Naive thymus-derived CD4-positive, alpha-beta T cell (primary cell): Measurements from ENCODE around the gene SOX6. TPM values are rescaled to one million over a fixed set of nuclear protein-coding genes. Genes with fewer than 3 reads are reported as not detected.

Experiments used
- ATAC-seq: fragments of 150-1000 bp; cut with Tn5 transposase; 2 replicates; pipeline ENCODE4 v1.10.0; 2021; ENCODE audit warnings: mild to moderate bottlenecking, moderate library complexity
- CTCF ChIA-PET: fragments of 350-600 bp; sonication (Branson Sonifier 250); formaldehyde crosslinking; loops from one replicate; lab custom pipeline; 2021; ENCODE audit warnings: antibody characterized with exemption; lab: Charles Lee
- POLR2A ChIA-PET: fragments of 350-600 bp; sonication (Branson Sonifier 250); formaldehyde crosslinking; loops from one replicate; lab custom pipeline; 2021; ENCODE audit warnings: antibody characterized with exemption, inconsistent platforms; lab: Charles Lee
- DNase-seq, 9 donors: peaks; one replicate each; pipeline versions ENCODE4 v3.0.0 to v3.0.0-alpha.2; 2020 to 2022; ENCODE audit warnings: mixed read lengths in 1 of 9
- H3K27ac ChIP-seq: one replicate; pipeline ENCODE4 v1.7.0; 2013; ENCODE audit warnings: mild to moderate bottlenecking, low read depth, low read length, moderate library complexity
- H3K27me3 ChIP-seq, 2 donors: one replicate each; pipeline ENCODE4 v1.7.0; 2013; ENCODE audit warnings: low read length in 2 of 2, mild to moderate bottlenecking in 2 of 2, moderate library complexity in 2 of 2; ENCODE audit not compliant: control insufficient read depth in 2 of 2, insufficient read depth in 2 of 2
- H3K36me3 ChIP-seq, 3 experiments: 1 replicate in 2 of 3; 2 replicates in 1 of 3; pipeline ENCODE4 v1.7.0; 2013; ENCODE audit warnings: low read length in 3 of 3, mild to moderate bottlenecking in 3 of 3, moderate library complexity in 1 of 3; ENCODE audit not compliant: insufficient read depth in 3 of 3, control insufficient read depth in 2 of 3
- H3K4me1 ChIP-seq, 2 donors: one replicate each; pipeline ENCODE4 v1.7.0; 2013; ENCODE audit warnings: low read length in 2 of 2, mild to moderate bottlenecking in 2 of 2, moderate library complexity in 1 of 2; ENCODE audit not compliant: control insufficient read depth in 2 of 2, insufficient read depth in 2 of 2
- H3K4me3 ChIP-seq: 2 replicates; pipeline ENCODE4 v1.7.0; 2013; ENCODE audit warnings: mild to moderate bottlenecking, low read length
- H3K9me3 ChIP-seq, 3 experiments: 1 replicate in 2 of 3; 2 replicates in 1 of 3; pipeline ENCODE4 v1.7.0; 2013; ENCODE audit warnings: low read length in 3 of 3; ENCODE audit not compliant: control insufficient read depth in 2 of 3
- H3K27ac Mint-ChIP-seq, 9 donors: one replicate each; pipeline ENCODE4 v1.8.0; 2020 to 2022; ENCODE audit warnings: mixed read lengths in 9 of 9, mild to moderate bottlenecking in 8 of 9, moderate library complexity in 5 of 9, inconsistent platforms in 2 of 9
- H3K27me3 Mint-ChIP-seq, 5 donors: one replicate each; pipeline ENCODE4 v1.8.0; 2021 to 2022; ENCODE audit warnings: mixed read lengths in 5 of 5, mild to moderate bottlenecking in 1 of 5
- H3K36me3 Mint-ChIP-seq, 5 donors: one replicate each; pipeline ENCODE4 v1.8.0; 2020 to 2022; ENCODE audit warnings: mixed read lengths in 5 of 5, mild to moderate bottlenecking in 3 of 5, inconsistent platforms in 1 of 5
- H3K4me1 Mint-ChIP-seq, 7 donors: one replicate each; pipeline ENCODE4 v1.8.0; 2020 to 2022; ENCODE audit warnings: mixed read lengths in 7 of 7, mild to moderate bottlenecking in 3 of 7, inconsistent platforms in 1 of 7
- H3K4me3 Mint-ChIP-seq, 10 donors: one replicate each; pipeline ENCODE4 v1.8.0; 2020 to 2022; ENCODE audit warnings: mild to moderate bottlenecking in 10 of 10, mixed read lengths in 10 of 10, moderate library complexity in 6 of 10, inconsistent platforms in 2 of 10
- H3K9me3 Mint-ChIP-seq, 11 donors: one replicate each; pipeline ENCODE4 v1.8.0; 2020 to 2022; ENCODE audit warnings: mixed read lengths in 11 of 11, mild to moderate bottlenecking in 4 of 11, inconsistent platforms in 1 of 11, moderate library complexity in 1 of 11
- intact Hi-C, 2 donors: fragments of 100-400 bp; cut with micrococcal nuclease; formaldehyde crosslinking; loops; one replicate each; pipeline ENCODE4 v1.15.1; 2023
- polyA plus RNA-seq, 2 donors: library from polyadenylated mRNA; unstranded; fragments of 300-500 nt; fragmentation: Illumina TruSeq; gene quantifications; one replicate each; pipeline ENCODE4 v1.2.3, GENCODE V29; 2021
- total RNA-seq, 6 experiments: library from RNA in 5 of 6; stranded (reverse) in 5 of 6; gene quantifications; 1 replicate in 5 of 6; 2 replicates in 1 of 6; pipeline ENCODE4 v1.2.3 and lab custom pipeline; 2021 to 2026

The SOX6 gene
- total and polyA plus RNA-seq, 7 experiments from 2014 or later: 0.51 TPM; not detected in 6

DNA sequence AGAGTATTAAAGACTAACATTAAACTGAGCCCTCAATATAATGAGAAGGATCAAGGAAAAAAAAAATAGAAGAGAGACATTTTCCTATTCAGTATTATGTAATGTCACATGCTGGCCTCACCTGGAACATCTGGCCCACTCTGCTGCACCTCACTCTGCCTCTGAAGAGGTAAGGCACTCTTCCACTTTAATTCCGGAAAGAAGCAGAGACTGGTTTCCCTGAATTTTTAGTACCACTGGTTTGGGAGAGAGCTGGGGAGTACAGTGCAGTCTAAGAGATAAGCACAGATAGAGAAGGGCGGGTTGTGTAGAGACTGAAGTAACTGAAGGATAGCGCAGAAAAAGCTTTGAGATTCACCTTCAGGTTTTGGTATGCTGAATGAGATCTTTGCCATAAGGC lies 178.7 kb downstream of the SOX6 start:
- intact Hi-C loops: no loop called here
- H3K9me3 ChIP-seq: no peaks in the 10 kb centered on the region
- Mint-ChIP-seq H3K4me1 (no peaks in the 10 kb centered on the region), H3K36me3 (no peaks in the 10 kb centered on the region), H3K27me3 (no peaks in the 10 kb centered on the region), H3K4me3 (no peak overlapping the region), H3K9me3 (peaks cover 0 to 3% (median 0%) of the 10 kb centered on the region in 11 donors), H3K27ac (no peak overlapping the region)
- H3K4me3 ChIP-seq: no peak overlapping the region
- ChIA-PET CTCF (no interaction called here), POLR2A (no interaction called here)
- H3K27ac ChIP-seq: no peak overlapping the region
- H3K36me3 ChIP-seq: no peaks in the 10 kb centered on the region
- H3K27me3 ChIP-seq: no peaks in the 10 kb centered on the region
- no peaks in the 10 kb centered on the region for H3K4me1 ChIP-seq
- ATAC-seq: no peak
- no peak for DNase-seq

DNA sequence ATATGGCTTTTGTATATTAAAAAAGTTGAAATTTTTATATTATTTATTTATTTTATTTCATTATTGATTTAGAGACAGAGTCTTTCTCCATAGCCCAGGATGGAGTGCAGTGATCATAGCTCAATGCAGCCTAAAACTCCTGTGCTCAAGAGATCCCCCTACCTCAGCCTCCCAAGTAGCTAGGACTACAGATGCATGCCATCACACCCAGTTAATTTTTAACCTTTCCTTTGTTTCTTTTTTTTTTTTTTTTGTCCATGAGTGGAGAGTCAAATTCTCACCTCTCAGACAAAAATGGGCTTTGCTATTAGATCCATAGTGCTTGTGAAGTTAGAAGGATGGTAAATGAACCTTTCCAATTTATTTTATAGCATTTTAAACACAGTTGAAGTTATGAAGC lies 182.5 kb downstream of the SOX6 start:
- intact Hi-C loops: no loop called here
- Mint-ChIP-seq H3K27me3 (no peaks in the 10 kb centered on the region), H3K4me1 (no peaks in the 10 kb centered on the region), H3K36me3 (no peaks in the 10 kb centered on the region), H3K9me3 (peaks cover 0 to 3% (median 0%) of the 10 kb centered on the region in 11 donors), H3K4me3 (no peak overlapping the region), H3K27ac (no peak overlapping the region)
- POLR2A ChIA-PET: no interaction called here
- H3K4me3 ChIP-seq: no peak overlapping the region
- no peak overlapping the region for H3K27ac ChIP-seq
- H3K4me1 ChIP-seq: no peaks in the 10 kb centered on the region
- DNase-seq: no peak
- H3K27me3 ChIP-seq: no peaks in the 10 kb centered on the region
- no peak for ATAC-seq
- no peaks in the 10 kb centered on the region for H3K9me3 ChIP-seq
- CTCF ChIA-PET: no interaction called here
- H3K36me3 ChIP-seq: no peaks in the 10 kb centered on the region

DNA sequence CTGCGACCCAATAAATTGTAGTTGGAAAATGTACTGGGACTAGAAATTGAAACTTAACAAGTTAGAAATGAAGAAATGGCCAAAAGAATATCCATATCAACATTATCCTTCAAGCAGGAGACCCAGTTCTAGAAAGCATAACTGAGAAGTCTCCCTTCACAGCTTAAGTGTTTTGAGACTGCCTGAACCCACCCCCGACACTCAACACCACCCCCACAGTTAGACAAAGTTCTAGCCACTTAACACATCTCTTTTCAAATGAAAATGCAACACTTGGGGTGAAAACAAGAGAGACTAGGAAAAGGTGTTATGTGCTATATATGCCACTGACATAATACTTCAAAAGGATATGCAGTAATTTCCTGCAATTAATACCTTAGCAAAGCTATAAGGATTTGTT lies 184.5 kb downstream of the SOX6 start:
- Mint-ChIP-seq H3K4me3 (no peak overlapping the region), H3K4me1 (no peaks in the 10 kb centered on the region)
- POLR2A ChIA-PET: no interaction called here

DNA sequence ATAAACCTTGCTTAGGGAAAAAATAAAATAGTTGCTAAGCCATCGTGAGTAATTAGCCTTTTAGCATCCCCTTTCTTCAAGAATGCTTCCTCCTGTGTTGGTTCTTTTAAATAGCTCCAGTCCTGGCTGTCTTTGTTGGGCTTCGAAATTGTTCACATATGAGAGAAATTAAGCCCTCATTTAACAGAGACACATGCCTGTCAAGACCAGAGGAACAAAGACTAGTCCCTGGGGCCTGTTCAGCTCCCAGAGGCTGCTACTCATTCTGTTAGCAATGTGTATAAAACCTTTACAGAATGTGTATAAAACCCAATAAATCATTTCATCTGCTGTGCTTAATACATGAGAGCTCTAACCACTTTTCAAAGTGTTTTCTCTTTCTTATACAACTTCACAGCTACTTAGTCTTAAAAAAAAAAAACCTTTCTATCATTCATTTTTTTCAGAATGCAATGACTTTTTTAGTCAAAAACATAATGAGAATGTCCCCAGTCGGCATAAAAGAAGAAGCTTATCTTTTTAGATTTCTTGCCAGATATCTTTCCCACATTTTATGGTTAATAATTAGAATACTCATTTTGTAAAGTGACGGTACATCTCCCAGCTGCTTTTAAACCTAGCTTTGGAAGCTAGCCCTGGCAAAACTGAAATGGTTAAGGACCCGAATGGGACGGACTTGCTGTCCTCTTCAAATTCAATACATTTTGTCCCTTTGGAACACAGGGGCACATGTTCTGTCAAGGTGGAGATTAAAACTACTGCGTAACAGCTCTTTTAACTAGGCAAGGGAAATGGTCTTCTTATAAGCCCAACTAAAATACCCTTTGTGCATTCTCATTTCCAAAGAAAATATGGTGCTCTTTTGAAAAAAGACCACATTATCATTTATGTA lies 186.1 kb downstream of the SOX6 start:
- peaks cover 0 to 3% (median 0%) of the 10 kb centered on the region in 11 donors for H3K9me3 Mint-ChIP-seq
- DNase-seq (no peak), ATAC-seq (no peak)
- no peaks in the 10 kb centered on the region for H3K4me1 Mint-ChIP-seq
- intact Hi-C loops: no loop called here
- CTCF ChIA-PET: no interaction called here
- no peak overlapping the region for H3K4me3 Mint-ChIP-seq
- Histone ChIP-seq H3K36me3 (no peaks in the 10 kb centered on the region), H3K9me3 (no peaks in the 10 kb centered on the region), H3K4me3 (no peak overlapping the region), H3K27ac (no peak overlapping the region), H3K27me3 (no peaks in the 10 kb centered on the region), H3K4me1 (no peaks in the 10 kb centered on the region)
- POLR2A ChIA-PET: no interaction called here
- no peaks in the 10 kb centered on the region for H3K27me3 Mint-ChIP-seq
- H3K36me3 Mint-ChIP-seq: no peaks in the 10 kb centered on the region
- H3K27ac Mint-ChIP-seq: no peak overlapping the region

More for the DNA sequence above, 184.5 kb downstream of the SOX6 start:
- ATAC-seq: no peak
- Histone ChIP-seq H3K4me3 (no peak overlapping the region), H3K4me1 (no peaks in the 10 kb centered on the region), H3K36me3 (no peaks in the 10 kb centered on the region), H3K27ac (no peak overlapping the region), H3K9me3 (no peaks in the 10 kb centered on the region), H3K27me3 (no peaks in the 10 kb centered on the region)
- no peak for DNase-seq
- intact Hi-C loops: no loop called here
- Mint-ChIP-seq H3K27me3 (no peaks in the 10 kb centered on the region), H3K36me3 (no peaks in the 10 kb centered on the region), H3K9me3 (peaks cover 0 to 3% (median 0%) of the 10 kb centered on the region in 11 donors), H3K27ac (no peak overlapping the region)
- CTCF ChIA-PET: no interaction called here

DNA sequence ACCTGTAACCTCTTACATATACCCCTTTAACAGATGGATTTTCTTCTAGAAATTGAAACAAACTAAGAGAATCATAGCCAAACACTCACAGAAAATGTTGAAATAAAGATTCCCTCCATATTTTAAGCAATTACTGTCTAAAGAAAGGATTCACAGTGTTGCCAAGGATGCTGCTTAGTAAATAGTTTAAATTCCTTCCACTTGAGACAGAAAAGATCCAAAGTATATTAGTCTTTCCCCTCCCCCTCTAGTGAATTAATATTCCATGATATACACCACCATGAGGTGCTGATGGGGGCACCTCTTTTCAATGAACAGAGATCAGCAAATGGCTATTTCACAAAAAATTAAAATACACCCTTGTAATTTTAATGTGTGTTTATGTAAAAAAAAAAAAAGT lies 186.8 kb downstream of the SOX6 start:
- H3K27ac ChIP-seq: no peak overlapping the region
- POLR2A ChIA-PET: no interaction called here
- no peak overlapping the region for H3K4me3 Mint-ChIP-seq
- intact Hi-C loops: no loop called here
- peaks cover 0 to 3% (median 0%) of the 10 kb centered on the region in 11 donors for H3K9me3 Mint-ChIP-seq
- CTCF ChIA-PET: interaction anchor here (0.7 kb wide), 1 partner anchor 9 kb away, joined by 3 read pairs; no protein-coding TSS in a partner anchor
- ATAC-seq (no peak), DNase-seq (no peak)
- H3K4me1 Mint-ChIP-seq: no peaks in the 10 kb centered on the region
- no peaks in the 10 kb centered on the region for H3K36me3 Mint-ChIP-seq
- no peaks in the 10 kb centered on the region for H3K27me3 Mint-ChIP-seq
- H3K4me1 ChIP-seq: no peaks in the 10 kb centered on the region
- H3K36me3 ChIP-seq: no peaks in the 10 kb centered on the region
- H3K9me3 ChIP-seq: no peaks in the 10 kb centered on the region
- no peaks in the 10 kb centered on the region for H3K27me3 ChIP-seq
- no peak overlapping the region for H3K4me3 ChIP-seq
- H3K27ac Mint-ChIP-seq: no peak overlapping the region

DNA sequence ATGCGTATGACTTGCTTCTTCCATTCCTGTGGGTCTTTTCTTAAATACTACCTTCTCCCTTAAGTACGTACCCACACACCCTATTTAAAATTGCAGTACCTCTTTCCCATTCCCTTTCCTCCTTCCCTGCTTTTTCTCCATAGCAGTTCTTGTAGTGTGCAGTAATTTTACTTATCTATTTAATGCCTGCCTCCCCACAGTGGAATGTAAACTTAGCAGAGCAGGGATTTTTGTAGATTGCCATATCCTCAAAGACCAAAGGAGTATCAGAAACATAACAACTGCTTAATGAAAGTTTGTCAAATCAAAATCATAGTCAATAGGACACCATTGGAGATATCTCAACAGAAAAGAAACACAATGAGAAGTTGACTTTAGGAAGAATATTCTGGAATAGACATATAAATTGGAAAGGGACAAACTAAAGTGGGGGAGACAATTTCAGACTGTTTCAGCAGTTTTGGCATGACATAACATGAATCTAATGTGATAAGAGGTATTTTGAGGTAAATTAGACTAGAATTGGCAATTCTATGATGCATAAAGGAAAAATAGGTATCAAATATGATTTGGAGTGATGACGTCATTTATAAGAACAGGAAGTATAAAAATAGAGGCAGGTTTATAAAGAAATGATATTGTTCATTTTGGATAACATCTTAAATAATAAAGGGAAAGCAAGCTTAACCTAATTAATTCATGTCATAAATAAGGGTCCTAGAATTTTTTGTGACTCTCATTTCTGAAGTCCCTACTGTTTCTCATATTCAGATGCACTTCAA lies 188.4 kb downstream of the SOX6 start:
- no peaks in the 10 kb centered on the region for H3K4me1 Mint-ChIP-seq
- Histone ChIP-seq H3K4me1 (no peaks in the 10 kb centered on the region), H3K27me3 (no peaks in the 10 kb centered on the region), H3K9me3 (no peaks in the 10 kb centered on the region), H3K27ac (no peak overlapping the region), H3K4me3 (no peak overlapping the region), H3K36me3 (no peaks in the 10 kb centered on the region)
- no peak for ATAC-seq
- ChIA-PET CTCF (no interaction called here), POLR2A (no interaction called here)
- intact Hi-C loops: no loop called here
- DNase-seq: no peak
- H3K36me3 Mint-ChIP-seq: no peaks in the 10 kb centered on the region
- H3K4me3 Mint-ChIP-seq: no peak overlapping the region
- H3K9me3 Mint-ChIP-seq: peaks cover 0 to 1% (median 0%) of the 10 kb centered on the region in 11 donors
- H3K27ac Mint-ChIP-seq: no peak overlapping the region
- no peaks in the 10 kb centered on the region for H3K27me3 Mint-ChIP-seq
